HG02840 (cell line): Measurements from ENCODE around the gene GPA33.

Experiments used
- ATAC-seq: cut with Tn5 transposase; IDR thresholded peaks from one replicate; pipeline ENCODE4 v1.9.1; 2021; ENCODE audit warnings: mild to moderate bottlenecking, moderate library complexity, moderate number of reproducible peaks; ENCODE audit not compliant: unreplicated experiment, low FRiP score

GPA33 gene, protein sequence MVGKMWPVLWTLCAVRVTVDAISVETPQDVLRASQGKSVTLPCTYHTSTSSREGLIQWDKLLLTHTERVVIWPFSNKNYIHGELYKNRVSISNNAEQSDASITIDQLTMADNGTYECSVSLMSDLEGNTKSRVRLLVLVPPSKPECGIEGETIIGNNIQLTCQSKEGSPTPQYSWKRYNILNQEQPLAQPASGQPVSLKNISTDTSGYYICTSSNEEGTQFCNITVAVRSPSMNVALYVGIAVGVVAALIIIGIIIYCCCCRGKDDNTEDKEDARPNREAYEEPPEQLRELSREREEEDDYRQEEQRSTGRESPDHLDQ

DNA sequence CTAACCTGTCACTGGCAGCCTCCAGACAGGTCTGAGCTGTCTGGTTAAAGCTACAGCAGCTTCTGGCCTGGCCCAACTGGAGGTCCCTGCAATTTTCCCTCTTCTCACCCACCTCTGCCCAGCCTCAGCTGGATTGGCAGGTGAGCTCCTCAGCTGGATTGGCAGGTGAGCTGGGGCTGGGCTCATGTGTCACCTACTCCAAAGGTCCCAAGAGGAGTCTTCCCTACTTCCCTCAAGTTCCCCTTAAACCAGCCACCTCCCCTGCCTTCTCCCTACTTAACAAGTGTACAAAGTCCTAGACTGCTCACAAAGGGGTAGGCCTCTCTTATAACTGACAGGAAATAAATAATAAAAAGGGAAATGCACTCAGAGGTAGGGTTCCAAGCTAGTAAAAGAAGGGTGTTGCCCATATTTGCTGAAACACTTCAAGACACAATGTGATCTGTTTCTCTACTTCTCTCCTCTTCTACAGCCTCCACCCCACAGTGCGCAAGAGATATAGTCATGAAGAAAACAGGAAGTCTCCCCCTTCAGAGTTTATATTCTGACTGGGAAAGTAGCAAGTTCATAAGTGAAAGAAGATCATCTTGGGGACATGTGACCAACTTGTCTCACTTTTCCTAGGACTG lies at the start of gene GPA33:
TSS of gene GPA33 (minus strand) at position 64 of the 629 bp plus-strand sequence. CDS start 90 bp downstream, outside the sequence.
- no peak for ATAC-seq

GRCh38 chr1:167138703-167139102 lies 48.5 kb upstream of the GPA33 start:
- ATAC-seq: no peak

DNA sequence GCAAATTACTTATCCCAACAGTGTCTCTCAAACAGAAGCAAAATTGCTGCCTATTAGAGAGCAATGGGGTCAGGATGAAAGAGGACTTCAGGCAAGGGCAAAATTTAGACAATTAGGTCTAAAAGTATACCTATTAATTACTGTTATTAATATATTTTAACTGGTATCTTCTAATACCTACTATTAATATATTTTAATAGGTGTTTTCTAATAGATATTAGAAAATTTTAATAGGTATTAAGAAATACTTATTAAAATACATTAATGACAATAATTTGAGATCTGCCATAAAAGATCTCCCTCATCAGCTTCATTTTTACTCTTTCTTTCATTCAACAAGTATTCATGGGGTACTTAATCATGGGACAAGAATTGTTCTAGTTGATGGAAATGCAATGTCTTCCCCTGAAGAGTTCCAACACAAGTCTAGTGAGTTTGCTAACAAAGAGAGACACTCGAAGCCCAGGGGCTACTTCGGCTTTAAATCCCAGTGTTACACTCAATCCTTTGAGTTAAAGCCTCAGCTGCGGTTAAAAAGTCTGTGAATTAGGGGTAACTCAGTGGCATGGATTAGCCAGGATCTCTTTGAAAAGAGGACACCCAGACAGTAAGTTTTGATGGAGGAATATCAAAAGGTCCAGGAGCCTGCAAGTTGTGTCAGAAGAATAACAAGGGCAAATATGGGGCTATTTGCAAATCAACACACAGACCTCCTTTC lies 47.8 kb upstream of the GPA33 start:
- ATAC-seq: no peak

DNA sequence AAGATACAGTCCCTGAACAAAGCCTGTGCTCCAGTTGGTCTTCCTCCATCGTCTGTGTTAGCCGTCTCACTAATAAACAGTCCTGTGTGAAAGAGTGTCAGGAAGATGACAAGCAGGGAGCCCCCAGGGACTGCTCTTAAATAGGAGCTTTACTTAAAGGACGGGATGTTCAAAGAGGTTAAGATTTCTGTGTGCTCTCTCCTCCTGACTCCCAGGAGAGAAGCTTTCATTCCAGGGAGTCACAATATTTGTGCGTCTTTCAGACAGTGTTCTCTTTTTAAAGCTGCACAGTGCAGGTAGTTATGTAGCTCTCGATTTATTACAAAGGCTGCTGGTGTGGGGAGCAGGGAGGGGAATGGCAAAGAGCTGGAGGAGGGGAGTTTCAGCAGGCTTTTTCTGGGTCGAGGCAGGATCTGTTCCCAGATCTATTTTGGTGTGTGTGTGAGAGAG lies 47.2 kb upstream of the GPA33 start:
- no peak for ATAC-seq

GRCh38 chr1:167136806-167137205 lies 46.6 kb upstream of the GPA33 start:
- ATAC-seq: no peak

- ATAC-seq: no peak
Measured at GRCh38 chr1:167136191-167136614, 46.0 kb upstream of the GPA33 start.

- no peak for ATAC-seq
Measured at GRCh38 chr1:167135281-167135840, 45.2 kb upstream of the GPA33 start.

- ATAC-seq: no peak
Measured at GRCh38 chr1:167132301-167133010, 42.3 kb upstream of the GPA33 start.

DNA sequence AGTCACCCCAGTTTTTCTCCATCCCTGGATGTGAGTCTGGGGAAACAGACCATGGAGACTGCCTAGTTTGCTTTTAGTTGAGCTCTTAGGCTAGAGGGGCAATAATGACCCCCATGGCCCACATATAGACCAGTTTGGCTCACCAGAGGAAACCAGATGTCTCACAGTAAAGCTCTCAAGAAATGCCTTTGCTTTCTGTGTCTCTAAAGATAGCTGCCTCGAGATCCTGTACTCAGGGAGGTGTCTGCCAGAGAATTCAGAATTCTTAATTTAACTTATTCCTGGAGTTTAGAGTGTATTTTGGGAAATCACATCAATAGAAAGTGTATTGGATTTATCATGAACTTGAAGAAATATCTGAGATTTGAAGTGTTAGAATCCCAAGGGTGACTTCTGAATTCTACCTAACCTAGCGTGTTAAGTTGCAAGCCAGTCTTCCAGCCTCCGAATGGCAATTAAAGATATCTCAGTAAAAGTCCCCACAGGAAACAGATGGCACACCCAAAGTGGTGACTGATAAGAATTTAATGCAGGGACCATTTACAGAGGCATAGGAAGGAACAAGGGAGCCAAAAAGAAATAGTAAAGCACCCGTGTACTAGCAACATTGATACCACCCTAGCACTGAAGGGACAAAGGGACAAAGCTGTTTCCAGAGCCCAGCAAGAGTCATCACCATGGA lies 40.8 kb upstream of the GPA33 start:
- no peak for ATAC-seq

GRCh38 chr1:167128261-167129227 lies 38.4 kb upstream of the GPA33 start:
- ATAC-seq: no peak

GRCh38 chr1:167127661-167128060 lies 37.5 kb upstream of the GPA33 start:
- ATAC-seq: no peak

DNA sequence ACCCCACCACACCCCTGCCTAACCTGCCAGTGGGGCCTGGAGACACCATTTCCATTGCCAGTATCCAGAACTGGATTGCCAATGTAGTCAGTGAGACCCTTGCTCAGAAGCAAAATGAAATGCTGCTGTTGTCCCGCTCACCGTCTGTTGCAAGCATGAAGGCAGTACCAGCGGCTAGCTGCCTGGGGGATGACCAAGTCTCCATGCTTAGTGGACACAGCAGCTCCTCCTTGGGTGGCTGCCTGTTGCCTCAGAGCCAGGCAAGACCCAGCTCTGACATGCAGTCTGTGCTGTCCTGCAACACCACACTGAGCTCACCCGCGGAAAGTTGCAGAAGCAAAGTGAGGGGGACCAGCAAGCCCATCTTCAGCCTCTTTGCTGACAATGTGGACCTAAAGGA lies 37.1 kb upstream of the GPA33 start:
- no peak for ATAC-seq

GRCh38 chr1:167126811-167127210 lies 36.6 kb upstream of the GPA33 start:
- no peak for ATAC-seq

- ATAC-seq: no peak
Measured at GRCh38 chr1:167126317-167126716, 36.1 kb upstream of the GPA33 start.

DNA sequence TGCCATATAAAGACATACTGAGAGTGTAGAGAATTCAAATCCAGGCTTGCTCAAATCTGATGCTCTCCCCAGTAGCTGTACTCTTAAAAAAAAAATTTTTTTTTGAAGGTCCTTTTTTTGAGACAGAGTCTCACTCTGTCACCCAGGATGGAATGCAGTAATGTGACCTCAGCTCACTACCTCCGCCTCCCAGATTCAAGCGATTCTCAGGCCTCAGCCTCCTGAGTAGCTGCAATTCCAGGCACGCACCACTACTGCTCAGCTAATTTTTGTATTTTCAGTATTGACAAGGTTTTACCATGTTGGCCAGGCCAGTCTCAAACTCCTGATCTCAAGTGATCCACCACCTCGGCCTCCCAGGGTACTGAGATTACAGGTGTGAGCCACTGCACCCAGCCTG lies 32.4 kb upstream of the GPA33 start:
- no peak for ATAC-seq

DNA sequence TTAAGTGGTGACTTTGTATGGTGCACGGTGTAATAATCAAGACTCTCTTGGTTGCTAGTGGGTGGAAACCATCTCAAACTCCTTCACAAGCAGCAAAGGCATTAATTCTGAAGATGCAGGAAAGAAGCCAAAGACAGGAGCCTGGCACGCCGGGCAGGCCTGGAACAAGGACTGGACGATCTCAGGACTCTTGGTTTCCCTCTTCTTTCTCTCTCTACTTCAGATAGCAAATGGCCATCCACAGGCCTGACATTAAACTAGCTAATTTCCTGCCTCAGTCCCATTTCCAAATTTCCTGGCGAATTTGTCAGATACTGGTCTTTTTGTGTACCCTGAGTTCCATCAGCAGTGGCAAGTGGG lies 31.9 kb upstream of the GPA33 start:
- ATAC-seq: no peak

DNA sequence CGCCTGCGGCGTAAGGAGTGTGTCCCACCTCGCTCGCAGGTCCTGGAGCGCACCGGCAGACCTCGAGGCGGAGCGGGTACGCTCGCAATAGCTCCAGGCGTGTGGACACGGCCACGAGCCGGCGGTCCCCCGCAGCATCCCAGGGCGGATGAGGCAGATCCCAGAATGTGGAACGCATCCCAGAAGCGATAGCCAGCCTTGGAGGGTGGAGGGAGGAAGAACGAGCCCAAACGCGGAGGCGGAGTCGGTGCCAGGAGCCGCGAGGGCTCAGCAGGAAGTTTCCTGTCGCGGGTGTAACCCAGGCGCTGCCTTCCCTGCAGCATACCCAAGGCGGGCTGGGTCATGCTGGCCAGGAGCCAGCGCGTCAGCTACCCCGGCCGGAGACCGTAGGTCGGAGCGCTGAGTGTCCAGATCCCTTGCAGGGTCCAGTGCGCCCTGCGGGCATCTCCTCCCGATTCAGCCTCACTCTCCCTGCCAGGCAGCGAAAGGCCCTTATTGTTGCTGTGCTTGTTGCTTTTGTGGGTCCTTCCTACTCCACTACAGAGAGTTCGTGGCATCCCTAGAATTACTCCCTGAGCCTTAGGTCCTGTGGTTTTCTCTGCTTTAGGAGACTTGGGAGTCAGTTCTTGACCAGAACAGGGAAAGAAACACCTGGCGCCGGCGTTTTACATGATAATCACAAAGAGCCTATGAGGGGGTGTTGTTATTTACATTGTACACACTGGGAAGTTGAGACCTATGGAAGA lies 31.4 kb upstream of the GPA33 start:
- ATAC-seq: no peak

- no peak for ATAC-seq
Measured at GRCh38 chr1:167120899-167121298, 30.7 kb upstream of the GPA33 start.
